GM18951 (cell line): ENCODE measurements around the gene ARHGAP10.
"Not testable (repeated sequence)": the region's sequence is repeated elsewhere in the genome, so short reads cannot be mapped to it uniquely, and the experiment has no call there.

Experiments
- POLR2A ChIP-seq: IDR thresholded peaks from 4 replicates; pipeline ENCODE4 v1.6.1; 2011; ENCODE audit warnings: mild to moderate bottlenecking; ENCODE audit not compliant: insufficient read length, insufficient read depth; ENCODE audit errors: extremely low read depth
- in situ Hi-C: fragments of 300-500 bp; cut with MboI; formaldehyde crosslinking; loops from one replicate; pipeline ENCODE4 v1.12.0; 2022; ENCODE audit warnings: low sequenced_read_pairs, mixed read lengths, inconsistent platforms; ENCODE audit not compliant: unreplicated experiment

ARHGAP10 gene

DNA sequence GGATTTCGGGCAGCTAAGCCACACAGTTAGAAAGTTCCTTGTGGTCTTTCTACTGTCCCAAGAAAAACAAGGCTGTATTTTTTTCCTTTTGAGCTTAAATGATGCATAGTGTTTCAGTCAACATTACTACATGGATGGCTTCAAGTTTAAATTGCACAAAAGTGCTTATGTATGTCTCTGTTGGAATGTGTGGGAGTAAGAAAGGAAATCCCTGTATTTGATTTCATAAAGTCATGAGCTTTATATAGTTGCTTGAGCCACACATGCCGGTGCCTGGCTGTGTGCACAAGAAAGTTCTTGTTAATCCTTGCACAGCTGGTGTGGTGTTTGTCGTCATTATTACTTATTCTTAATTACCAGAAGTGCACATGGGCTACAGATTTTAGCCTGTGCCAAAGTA, 262.2 kb downstream of the ARHGAP10 start:
- in situ Hi-C loops: no loop called here
- TF ChIP-seq POLR2A: no peak

- no peak for TF ChIP-seq POLR2A
- in situ Hi-C loops: no loop called here
Measured at GRCh38 chr4:147994491-147995385, 262.9 kb downstream of the ARHGAP10 start.

DNA sequence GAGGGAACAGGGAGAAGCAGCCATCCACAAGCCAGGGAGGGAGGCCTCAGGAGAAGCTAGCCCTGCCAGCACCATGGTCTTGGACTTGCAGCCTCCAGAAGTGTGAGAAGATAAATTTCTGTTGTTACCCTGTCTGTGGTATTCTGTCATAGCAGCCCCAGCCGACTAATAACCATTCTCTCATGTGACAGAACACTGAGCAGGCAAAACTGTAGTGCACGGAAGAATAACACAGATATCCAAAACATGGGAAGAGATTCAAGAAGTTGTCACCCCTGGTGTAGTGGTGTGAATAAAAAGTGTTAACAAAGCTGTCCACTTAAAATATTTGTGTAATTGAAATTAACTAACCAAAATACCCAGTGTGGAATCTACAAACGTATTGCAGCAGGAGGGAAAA, 265.0 kb downstream of the ARHGAP10 start:
- in situ Hi-C loops: no loop called here
- no peak for TF ChIP-seq POLR2A

DNA sequence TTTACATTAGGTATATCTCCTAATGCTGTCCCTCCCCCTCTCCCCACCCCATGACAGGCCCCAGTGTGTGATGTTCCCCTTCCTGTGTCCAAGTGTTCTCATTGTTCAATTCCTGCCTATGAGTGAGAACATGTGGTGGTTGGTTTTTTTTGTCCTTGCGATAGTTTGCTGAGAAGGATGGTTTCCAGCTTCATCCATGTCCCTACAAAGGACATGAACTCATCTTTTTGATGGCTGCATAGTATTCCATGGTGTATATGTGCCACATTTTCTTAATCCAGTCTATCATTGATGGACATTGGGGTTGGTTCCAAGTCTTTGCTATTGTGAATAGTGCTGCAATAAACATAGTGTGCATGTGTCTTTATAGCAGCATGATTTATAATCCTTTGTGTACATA, 268.1 kb downstream of the ARHGAP10 start:
- in situ Hi-C loops: not testable (repeated sequence)

- no peak for TF ChIP-seq POLR2A
- in situ Hi-C loops: no loop called here
Measured at GRCh38 chr4:148004228-148004857, 272.5 kb downstream of the ARHGAP10 start.

DNA sequence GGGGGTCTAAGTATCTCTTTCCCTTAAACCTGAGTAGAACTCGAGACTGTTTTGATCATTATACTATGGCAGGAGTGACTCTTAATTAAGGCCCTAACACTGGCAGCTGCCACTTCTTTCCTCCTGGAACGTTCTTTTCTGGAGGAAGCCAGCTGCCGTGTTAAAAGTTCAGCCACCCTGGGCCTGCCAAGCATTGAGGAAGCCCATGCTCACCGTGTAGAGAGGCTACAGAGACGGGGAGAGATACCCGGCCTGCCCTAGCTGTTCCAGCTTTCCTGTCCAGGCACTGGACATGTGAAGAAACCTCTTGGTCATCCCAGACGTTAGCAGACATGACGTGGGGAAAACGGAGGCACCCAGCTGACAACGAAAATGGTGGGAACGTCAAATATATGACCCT, 274.1 kb downstream of the ARHGAP10 start:
- in situ Hi-C loops: no loop called here
- TF ChIP-seq POLR2A: no peak

GRCh38 chr4:148007314-148007760, 275.4 kb downstream of the ARHGAP10 start:
- no peak for TF ChIP-seq POLR2A
- in situ Hi-C loops: no loop called here

- in situ Hi-C loops: no loop called here
- no peak for TF ChIP-seq POLR2A
Measured at GRCh38 chr4:148007792-148008191, 275.9 kb downstream of the ARHGAP10 start.

DNA sequence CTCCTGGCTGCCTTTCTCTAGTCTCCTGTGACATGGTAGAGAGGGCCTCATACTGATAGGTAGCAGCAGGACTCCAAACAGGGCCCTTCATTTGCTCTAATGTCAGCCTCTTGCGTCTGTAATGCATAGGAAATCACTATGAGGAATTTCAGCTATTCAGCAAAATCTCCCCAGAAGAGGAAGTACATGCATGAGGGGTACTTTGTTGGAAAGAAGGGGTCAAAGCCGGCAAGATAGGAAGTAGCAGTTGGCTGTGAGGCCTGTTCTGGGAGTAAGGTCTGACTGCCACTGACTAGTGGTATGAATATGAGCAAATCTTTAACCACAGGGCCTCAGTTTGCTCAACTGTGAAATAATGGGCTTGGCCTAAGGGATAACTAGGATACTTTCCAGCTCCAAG, 283.2 kb downstream of the ARHGAP10 start:
- in situ Hi-C loops: no loop called here
- TF ChIP-seq POLR2A: no peak

- TF ChIP-seq POLR2A: no peak
- in situ Hi-C loops: no loop called here
Measured at GRCh38 chr4:148015468-148015867, 283.6 kb downstream of the ARHGAP10 start.

- no peak for TF ChIP-seq POLR2A
- in situ Hi-C loops: no loop called here
Measured at GRCh38 chr4:148016063-148016637, 284.3 kb downstream of the ARHGAP10 start.

- in situ Hi-C loops: no loop called here
- TF ChIP-seq POLR2A: no peak
Measured at GRCh38 chr4:148017801-148018200, 285.9 kb downstream of the ARHGAP10 start.

DNA sequence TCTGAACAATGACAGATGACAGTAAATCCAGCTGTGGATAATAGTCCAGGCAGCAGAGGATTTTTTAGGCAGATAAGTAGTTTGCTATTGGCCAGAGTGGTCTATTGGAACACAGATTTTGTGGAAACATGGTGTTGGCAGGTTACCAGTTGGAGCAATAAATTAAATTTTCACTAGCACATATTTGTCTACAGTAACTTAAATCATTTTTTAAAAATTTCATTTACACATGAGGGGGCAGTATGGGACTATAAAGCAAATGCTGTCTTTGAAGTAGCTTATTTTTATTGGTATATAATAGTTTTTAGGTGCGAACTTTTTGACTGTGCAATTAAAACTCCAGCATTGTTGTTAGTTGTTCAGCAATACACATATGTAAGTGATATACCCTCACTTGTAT, 289.8 kb downstream of the ARHGAP10 start:
- in situ Hi-C loops: no loop called here
- TF ChIP-seq POLR2A: no peak

DNA sequence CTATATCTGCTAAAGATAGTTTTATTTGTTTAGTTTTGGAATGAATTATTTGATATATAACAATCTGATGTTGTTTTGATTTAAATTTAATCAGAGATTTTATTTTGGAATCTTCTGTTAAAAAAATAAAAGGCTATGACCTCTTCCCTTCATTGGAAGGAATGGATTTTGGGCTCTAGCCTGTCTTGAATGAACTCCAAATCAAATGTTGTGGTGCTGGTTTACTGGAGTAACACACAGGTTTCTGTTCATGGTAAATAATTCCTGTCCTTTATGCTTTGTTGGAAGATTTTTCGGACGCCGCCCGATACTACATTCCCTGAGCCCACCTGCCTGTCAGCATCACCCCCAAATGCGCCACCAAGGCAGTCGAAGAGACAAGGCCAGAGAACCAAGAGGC, 291.1 kb downstream of the ARHGAP10 start:
- no peak for TF ChIP-seq POLR2A
- in situ Hi-C loops: no loop called here
